GM21447 (cell line): ENCODE results near the gene ZNF431.
"Not testable (repeated sequence)": the region's sequence is repeated elsewhere in the genome, so short reads cannot be mapped to it uniquely, and the experiment has no call there.

Experiments used
- ATAC-seq: cut with Tn5 transposase; IDR thresholded peaks from one replicate; pipeline ENCODE4 v1.9.1; 2021; ENCODE audit not compliant: unreplicated experiment

ZNF431 gene

DNA sequence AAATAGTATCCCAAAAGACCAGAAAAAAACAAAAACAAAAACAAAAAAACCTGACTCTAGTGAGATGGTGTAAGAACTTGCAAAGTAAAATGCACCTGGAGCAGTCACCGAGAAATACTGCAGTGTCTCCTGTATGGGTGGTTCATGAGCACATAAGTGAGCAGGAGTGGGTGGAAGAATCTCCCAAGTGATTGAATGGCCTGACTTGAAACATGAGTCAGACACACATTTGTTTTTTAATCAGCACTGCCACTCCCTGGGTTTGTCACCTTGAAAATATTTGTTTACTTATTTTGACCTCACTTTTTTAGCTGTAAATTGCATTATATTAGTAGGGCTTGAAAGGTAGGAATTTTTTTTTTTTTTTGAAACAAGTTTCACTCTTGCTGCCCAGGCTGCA lies 2.0 kb downstream of the ZNF431 start:
- ATAC-seq: no peak

DNA sequence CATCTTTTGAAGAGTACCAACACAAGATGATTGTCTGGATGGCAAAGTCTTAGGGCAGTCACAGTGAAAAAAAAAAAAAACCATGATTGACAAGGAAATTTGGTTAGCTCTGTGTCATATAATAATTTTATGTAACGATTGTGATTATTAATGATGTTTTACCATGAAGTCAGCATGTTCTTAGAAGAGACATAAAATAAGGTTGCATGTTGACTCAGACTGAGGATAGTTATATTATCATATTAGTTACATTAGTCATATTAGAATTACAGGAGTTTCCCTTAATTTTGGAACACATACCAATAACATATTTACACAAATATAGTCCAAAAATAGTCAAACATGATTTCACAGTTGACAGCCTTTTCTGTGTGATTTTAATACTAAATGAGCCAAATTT lies 5.7 kb downstream of the ZNF431 start:
- ATAC-seq: no peak

DNA sequence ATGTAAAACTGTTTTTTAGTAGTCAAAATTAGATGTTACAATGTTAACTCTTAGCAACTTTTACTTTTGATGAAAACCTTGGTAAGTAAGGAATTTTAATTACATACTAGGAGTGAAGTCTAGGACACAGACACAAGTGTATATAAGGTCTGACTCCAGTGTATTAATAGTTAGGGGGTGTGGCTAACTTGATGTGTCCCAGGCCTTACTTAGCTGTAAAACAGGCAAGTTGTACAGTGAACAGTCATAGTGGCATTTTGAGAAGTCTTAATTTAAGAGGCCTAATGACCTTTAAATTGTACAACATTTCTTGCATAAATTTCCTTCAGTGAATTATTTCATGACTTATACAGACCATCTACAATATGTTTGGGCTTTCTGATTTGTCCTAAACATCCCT lies 6.8 kb downstream of the ZNF431 start:
- no peak for ATAC-seq

DNA sequence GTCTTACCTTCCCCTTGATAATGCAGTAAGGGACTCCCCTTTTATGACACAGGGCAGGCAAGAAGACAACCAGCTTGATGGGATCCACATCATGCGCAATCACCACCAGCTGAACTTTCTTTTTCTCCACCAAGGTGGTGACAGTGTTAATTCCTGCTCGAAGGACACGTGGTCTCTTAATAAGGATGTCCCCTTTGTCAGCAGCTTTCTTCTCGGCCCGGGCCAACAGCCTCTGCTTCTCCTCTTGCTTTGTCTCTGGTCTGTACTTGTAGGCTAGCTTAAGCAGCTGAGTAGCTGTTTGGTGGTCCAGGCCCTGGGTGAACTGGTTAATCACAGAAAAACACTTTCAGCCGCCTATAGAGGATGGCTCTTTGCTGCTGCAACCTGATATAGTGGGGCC lies 8.0 kb downstream of the ZNF431 start:
- ATAC-seq: no peak

DNA sequence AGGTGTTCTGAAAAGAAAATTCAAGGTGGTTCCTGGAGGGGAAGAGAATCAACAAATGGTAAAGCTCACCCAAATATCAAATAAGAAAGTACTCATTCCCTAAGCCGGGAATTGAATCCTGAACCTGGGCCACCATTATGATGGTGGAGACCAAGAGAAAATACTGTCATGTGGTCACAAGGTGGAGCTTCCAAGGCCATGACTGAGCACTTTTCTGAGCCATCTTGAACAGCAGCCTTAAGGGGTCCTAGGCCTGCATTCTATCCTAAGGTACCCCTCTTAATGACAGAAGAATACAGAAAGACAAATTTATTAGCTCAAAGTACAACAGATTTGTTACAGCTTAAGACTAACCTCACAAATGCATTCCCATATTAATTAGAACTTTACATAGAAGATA lies 9.6 kb downstream of the ZNF431 start:
- no peak for ATAC-seq

DNA sequence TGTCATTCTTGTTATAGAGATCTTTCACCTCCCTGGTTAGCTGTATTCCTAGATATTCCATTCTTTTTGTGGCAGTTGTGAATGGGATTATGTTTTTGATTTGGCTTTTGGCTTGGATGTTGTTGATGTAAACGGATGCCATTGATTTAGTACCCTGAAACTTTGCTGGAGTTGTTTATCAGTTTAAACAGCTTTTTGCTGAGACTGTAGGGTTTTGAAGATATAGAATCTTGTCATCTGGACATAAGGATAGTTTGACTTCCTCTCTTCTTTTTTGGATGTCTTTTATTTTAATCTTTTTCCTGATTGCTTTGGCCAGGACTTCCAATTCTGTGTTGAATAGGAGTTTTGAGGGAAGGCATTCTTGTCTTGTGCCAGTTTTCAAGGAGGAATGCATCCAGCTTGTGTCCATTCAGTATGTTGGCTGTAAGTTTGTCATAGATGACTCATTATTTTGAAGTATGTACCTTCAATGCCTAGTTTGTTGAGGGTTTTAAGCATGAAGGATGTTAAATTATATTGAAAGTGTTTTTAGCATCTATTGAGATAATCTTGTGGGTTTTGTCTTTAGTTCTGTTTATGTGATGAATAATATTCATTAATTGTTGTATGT lies 16.8 kb downstream of the ZNF431 start:
- ATAC-seq: no peak

DNA sequence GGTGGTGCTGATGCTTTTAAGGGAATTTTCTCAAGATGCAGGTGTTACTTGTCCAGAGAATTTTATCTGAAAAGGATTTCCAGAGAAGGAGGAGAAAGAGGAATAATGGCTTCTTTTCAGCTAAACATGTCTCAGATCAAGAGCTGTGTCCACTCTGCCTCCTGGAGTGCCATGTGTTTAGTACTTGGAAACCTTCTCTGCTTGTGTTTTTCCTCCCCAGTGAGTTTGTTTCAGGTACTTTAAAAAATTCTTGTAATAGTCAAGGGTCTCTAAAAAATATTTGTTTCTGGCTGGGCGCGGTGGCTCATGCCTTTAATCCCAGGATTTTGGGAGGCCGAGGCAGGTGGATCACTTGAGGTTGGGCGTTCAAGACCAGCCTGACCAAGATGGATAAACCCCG lies 22.7 kb downstream of the ZNF431 start:
- ATAC-seq: no peak

DNA sequence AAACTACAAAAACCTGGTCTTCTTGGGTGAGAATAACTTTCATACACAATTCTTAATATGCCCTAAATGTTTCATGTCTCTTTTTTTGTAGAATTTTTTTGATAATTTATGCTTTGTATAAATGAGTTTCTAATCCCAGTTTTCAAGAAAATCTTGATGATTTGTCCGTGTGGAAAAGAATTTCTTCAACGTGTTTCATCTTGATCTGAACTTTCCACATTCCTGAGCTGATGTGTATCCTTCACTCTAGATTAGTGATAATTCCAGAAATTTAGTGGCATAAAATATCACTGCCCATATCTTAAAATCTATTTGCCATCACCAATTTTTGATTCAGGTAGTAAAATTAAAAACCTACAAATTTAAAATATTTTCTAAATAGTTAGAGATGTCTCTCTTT lies 24.6 kb downstream of the ZNF431 start:
- no peak for ATAC-seq

DNA sequence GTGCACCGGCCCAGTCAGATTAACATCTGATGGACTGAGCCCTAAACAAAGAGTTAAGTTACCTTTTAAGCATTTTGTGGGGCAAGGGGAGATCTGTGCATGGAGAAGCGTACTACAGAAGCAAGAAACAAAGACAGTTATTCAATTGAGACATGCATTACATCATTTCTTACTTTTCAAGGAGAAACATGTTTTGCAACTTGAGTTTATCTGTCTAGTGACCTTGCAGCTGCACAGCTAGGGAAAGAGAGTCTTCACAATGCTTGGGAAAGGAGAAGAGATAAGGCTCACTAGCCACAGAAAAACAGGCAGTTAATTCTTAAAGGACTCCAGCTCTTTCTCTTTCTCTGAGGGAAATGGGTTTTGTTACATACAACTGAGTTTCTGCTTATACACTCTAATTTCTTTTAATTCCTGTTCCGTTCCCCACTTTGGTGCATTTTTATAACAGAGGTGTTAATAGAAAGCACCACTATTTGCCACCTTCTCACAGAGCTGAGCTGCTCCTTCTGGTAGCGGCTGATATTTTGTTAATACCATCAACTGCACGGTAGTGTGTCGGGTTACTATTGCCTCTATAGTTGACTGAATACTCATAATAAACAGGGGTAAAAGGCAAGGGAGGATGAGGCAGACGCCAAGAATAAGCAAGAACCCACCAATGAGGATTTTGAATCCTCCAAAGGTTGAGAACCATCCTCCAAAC lies 55.9 kb downstream of the ZNF431 start:
- no peak for ATAC-seq

DNA sequence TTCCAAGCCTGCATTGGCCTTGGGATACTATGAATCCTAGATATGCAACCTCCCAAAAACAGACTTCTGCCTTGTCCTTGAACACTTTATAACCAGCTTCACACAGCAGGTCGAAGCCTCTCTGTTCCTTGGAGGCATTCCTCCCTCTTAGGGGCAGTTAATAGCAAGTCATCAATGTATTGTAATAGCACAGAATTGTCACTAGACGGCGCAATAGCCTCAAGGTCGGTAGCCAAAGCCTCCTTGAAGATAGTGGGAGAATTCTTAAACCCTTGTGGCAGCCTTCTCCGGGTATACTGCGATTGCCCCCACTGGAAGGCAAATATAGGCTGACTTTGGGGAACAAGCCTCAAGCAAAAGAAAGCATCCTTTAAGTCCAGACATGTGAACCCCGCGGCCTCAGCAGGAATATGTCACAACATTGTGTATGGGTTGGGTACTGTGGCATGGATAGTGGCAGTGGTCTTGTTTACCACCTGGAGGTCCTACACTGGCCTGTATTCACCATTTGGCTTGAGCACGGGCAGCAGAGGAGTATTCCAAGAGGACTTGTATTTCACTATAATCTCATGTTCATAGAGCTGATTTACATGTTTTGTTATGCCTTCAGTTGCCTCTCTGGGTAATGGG lies 61.1 kb downstream of the ZNF431 start:
- ATAC-seq: no peak

DNA sequence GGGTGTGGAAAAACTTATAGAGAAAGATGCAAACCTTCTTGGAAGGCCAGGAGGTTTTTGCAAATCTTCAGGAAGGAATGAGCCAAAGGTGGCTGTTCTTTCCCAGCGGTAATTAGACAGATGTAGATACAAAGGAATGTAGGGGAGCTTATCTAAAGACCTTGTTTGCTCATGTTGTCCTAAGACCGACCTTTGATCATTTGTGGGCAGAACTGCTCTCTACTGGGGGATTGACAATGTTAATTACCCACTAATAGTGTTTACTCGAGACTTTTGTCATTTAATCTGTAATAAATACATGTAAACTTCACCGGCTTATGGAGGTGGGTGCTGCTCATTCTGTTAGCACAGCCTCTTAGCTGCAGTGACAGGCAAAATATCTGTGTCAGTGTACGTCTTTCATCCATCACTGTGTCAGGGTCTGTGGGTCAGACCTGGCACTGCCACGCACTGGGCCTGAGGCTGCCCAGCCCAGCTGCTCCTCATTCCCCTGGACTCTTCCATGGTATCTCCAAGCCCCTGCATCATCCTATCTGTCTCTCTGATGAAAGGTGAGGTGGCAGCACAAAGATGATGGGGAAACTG lies 68.3 kb downstream of the ZNF431 start:
- no peak for ATAC-seq

DNA sequence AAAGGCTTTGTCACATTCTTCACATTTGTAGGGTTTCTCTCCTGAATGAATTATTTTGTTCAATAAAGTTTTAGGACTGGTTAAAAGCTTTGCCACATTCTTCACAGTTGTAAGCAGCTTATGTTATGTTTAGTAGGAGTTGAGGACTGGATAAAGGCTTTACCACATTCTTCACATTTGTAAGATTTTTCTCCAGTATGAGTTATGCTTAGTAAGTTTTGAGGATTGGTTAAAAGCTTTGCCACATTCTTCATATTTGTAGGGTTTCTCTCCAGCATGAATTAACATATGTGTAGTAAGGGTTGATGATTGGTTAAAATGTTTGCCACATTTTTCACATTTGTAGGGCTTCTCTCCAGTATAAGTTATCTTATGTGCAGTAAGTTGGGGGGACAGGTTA lies 79.9 kb downstream of the ZNF431 start:
- ATAC-seq: no peak

DNA sequence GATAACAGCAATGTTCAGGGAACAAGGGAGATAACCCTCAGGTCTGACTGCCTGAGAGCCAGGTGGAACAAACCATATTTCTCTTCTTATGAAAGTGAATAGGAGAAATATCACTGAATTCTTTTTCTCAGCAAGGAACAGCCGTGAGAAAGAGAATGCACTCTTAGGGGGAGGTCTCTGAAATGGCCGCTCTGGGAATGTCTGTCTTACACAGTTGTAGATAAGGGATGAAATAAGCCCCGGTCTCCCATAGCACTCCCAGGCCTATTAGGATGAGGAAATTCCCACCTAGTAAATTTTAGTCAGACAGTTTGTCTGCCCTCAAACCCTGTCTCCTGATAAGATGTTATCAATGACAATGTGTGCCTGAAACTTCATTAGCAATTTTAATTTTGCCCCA lies 88.1 kb downstream of the ZNF431 start:
- ATAC-seq: not testable (repeated sequence)

DNA sequence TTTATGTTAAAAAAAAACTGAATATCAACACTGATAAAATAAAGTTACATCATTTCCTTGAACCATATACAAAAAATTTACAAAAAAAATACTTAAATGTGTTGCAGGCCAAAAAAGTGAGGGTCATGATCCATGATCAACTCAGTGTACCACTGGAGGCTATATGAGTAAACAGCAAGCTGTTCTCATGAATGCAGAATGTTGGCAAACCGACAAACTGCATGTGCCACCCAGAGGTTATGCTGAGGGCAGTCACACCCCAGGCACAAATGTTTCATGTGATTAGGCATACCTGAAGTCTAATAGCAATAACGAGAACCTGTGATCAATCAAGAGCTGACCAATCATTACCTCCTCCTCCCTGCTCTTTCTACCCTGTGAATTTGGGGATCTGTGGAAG lies 91.9 kb downstream of the ZNF431 start:
- ATAC-seq: no peak

DNA sequence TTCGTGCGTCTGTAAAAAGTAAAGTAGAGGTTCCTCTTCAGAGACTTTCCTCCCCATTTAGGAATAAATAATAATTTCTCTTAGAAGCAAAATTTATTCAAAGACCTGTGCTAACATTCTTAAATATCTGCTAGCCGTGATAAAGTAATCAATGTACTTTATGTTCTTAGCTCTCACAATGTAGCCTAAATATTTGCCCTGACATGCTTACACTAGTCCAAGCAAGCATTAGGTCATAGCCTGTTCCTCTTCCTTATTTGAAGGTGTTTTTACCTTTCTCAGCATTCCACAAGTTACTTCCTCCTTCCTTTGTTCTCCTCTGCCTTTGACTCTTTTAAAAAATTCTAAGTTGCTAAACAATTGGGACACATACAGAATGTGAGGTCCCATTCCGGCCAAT lies 94.9 kb downstream of the ZNF431 start:
- ATAC-seq: not testable (repeated sequence)

DNA sequence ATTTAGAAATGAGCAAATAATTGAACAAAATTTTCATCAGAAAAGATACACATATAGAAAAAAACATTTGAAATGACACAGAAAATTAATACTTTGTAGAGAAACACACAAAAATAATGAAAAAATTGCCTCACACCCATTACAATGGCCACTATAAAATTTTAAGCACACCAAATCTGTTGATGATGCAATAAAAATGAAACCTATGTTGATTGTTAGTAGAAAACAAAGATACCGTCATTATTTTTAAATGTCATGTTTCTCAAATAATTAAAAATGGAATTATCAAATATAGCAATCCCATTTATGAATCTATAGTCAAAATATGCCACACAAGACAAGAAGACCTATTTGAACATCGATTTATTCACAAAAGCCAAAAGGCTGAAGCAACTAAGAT lies 96.8 kb downstream of the ZNF431 start:
- no peak for ATAC-seq
